ENCODE data around the gene SKAP2.

SKAP2 gene

GRCh38 chr7:26714438-26714837, 150.0 kb downstream of the SKAP2 start:
- Histone ChIP-seq H3K27me3 (ENCODE audit: insufficient read depth, low read length) (no peaks in the 10 kb centered on the region), H3K79me2 (ENCODE audit: control insufficient read depth, insufficient read depth, low read length, unreplicated experiment) (no peaks in the 10 kb centered on the region), H3K4me1 (ENCODE audit: control insufficient read depth, insufficient read depth, low read length, unreplicated experiment) (no peaks in the 10 kb centered on the region), H2AFZ (ENCODE audit: low read length, unreplicated experiment) (no peak overlapping the region), H3K36me3 (ENCODE audit: insufficient read depth, low read length) (no peaks in the 10 kb centered on the region), H3K4me3 (ENCODE audit: low read depth, low read length) (no peak overlapping the region), H3K27ac (ENCODE audit: low read depth, low read length) (no peak overlapping the region)

- no peaks in the 10 kb centered on the region for H3K79me2 ChIP-seq (ENCODE audit: control insufficient read depth, insufficient read depth, low read length, unreplicated experiment)
- no peak overlapping the region for H3K27ac ChIP-seq (ENCODE audit: low read depth, low read length)
- H3K4me3 ChIP-seq (ENCODE audit: low read depth, low read length) = no peak overlapping the region
- H3K27me3 ChIP-seq (ENCODE audit: insufficient read depth, low read length) = no peaks in the 10 kb centered on the region
- no peaks in the 10 kb centered on the region for H3K36me3 ChIP-seq (ENCODE audit: insufficient read depth, low read length)
- no peak overlapping the region for H2AFZ ChIP-seq (ENCODE audit: low read length, unreplicated experiment)
- H3K4me1 ChIP-seq (ENCODE audit: control insufficient read depth, insufficient read depth, low read length, unreplicated experiment) = no peaks in the 10 kb centered on the region
These were observed 150.4 kb downstream of the SKAP2 start for GRCh38 chr7:26714006-26714405.

- no peak overlapping the region for H3K27ac ChIP-seq (ENCODE audit: low read depth, low read length)
- H3K36me3 ChIP-seq (ENCODE audit: insufficient read depth, low read length) = no peaks in the 10 kb centered on the region
- H2AFZ ChIP-seq (ENCODE audit: low read length, unreplicated experiment) = no peak overlapping the region
- H3K4me1 ChIP-seq (ENCODE audit: control insufficient read depth, insufficient read depth, low read length, unreplicated experiment) = peaks cover 14% of the 10 kb centered on the region
- no peaks in the 10 kb centered on the region for H3K27me3 ChIP-seq (ENCODE audit: insufficient read depth, low read length)
- no peak overlapping the region for H3K4me3 ChIP-seq (ENCODE audit: low read depth, low read length)
- no peaks in the 10 kb centered on the region for H3K79me2 ChIP-seq (ENCODE audit: control insufficient read depth, insufficient read depth, low read length, unreplicated experiment)
These were observed 155.0 kb downstream of the SKAP2 start for GRCh38 chr7:26709210-26709990.

GRCh38 chr7:26705567-26705966, 158.8 kb downstream of the SKAP2 start:
- Histone ChIP-seq H3K79me2 (ENCODE audit: control insufficient read depth, insufficient read depth, low read length, unreplicated experiment) (no peaks in the 10 kb centered on the region), H3K27me3 (ENCODE audit: insufficient read depth, low read length) (no peaks in the 10 kb centered on the region), H3K27ac (ENCODE audit: low read depth, low read length) (peak overlapping the region; percentile 52), H2AFZ (ENCODE audit: low read length, unreplicated experiment) (no peak overlapping the region), H3K36me3 (ENCODE audit: insufficient read depth, low read length) (no peaks in the 10 kb centered on the region), H3K4me1 (ENCODE audit: control insufficient read depth, insufficient read depth, low read length, unreplicated experiment) (peaks cover 20% of the 10 kb centered on the region), H3K4me3 (ENCODE audit: low read depth, low read length) (0 out of 2 replicates have a peak overlapping the region, but pooled peaks have one; percentile 28)

- H2AFZ ChIP-seq (ENCODE audit: low read length, unreplicated experiment) = peak overlapping the region; percentile 7
- H3K36me3 ChIP-seq (ENCODE audit: insufficient read depth, low read length) = no peaks in the 10 kb centered on the region
- H3K79me2 ChIP-seq (ENCODE audit: control insufficient read depth, insufficient read depth, low read length, unreplicated experiment) = no peaks in the 10 kb centered on the region
- H3K27me3 ChIP-seq (ENCODE audit: insufficient read depth, low read length) = no peaks in the 10 kb centered on the region
- H3K27ac ChIP-seq (ENCODE audit: low read depth, low read length) = peak overlapping the region; percentile 52
- H3K4me1 ChIP-seq (ENCODE audit: control insufficient read depth, insufficient read depth, low read length, unreplicated experiment) = peaks cover 20% of the 10 kb centered on the region
- H3K4me3 ChIP-seq (ENCODE audit: low read depth, low read length) = peak overlapping the region; percentile 28; the same call in 1 of the 2 replicates
These were observed 159.6 kb downstream of the SKAP2 start for GRCh38 chr7:26704786-26705185.

- Histone ChIP-seq H3K27ac (ENCODE audit: low read depth, low read length) (no peak overlapping the region), H3K36me3 (ENCODE audit: insufficient read depth, low read length) (no peaks in the 10 kb centered on the region), H2AFZ (ENCODE audit: low read length, unreplicated experiment) (no peak overlapping the region), H3K4me1 (ENCODE audit: control insufficient read depth, insufficient read depth, low read length, unreplicated experiment) (peaks cover 20% of the 10 kb centered on the region), H3K4me3 (ENCODE audit: low read depth, low read length) (no peak overlapping the region), H3K79me2 (ENCODE audit: control insufficient read depth, insufficient read depth, low read length, unreplicated experiment) (no peaks in the 10 kb centered on the region), H3K27me3 (ENCODE audit: insufficient read depth, low read length) (no peaks in the 10 kb centered on the region)
These were observed 160.4 kb downstream of the SKAP2 start for GRCh38 chr7:26704036-26704435.

- Histone ChIP-seq H3K27me3 (ENCODE audit: insufficient read depth, low read length) (no peaks in the 10 kb centered on the region), H3K27ac (ENCODE audit: low read depth, low read length) (no peak overlapping the region), H3K79me2 (ENCODE audit: control insufficient read depth, insufficient read depth, low read length, unreplicated experiment) (no peaks in the 10 kb centered on the region), H2AFZ (ENCODE audit: low read length, unreplicated experiment) (no peak overlapping the region), H3K4me1 (ENCODE audit: control insufficient read depth, insufficient read depth, low read length, unreplicated experiment) (peaks cover 16% of the 10 kb centered on the region), H3K36me3 (ENCODE audit: insufficient read depth, low read length) (no peaks in the 10 kb centered on the region), H3K4me3 (ENCODE audit: low read depth, low read length) (no peak overlapping the region)
These were observed 163.5 kb downstream of the SKAP2 start for GRCh38 chr7:26700893-26701292.

- no peak overlapping the region for H3K27ac ChIP-seq (ENCODE audit: low read depth, low read length)
- no peak overlapping the region for H3K4me3 ChIP-seq (ENCODE audit: low read depth, low read length)
- H3K4me1 ChIP-seq (ENCODE audit: control insufficient read depth, insufficient read depth, low read length, unreplicated experiment) = peaks cover 15% of the 10 kb centered on the region
- no peaks in the 10 kb centered on the region for H3K36me3 ChIP-seq (ENCODE audit: insufficient read depth, low read length)
- H3K27me3 ChIP-seq (ENCODE audit: insufficient read depth, low read length) = no peaks in the 10 kb centered on the region
- no peak overlapping the region for H2AFZ ChIP-seq (ENCODE audit: low read length, unreplicated experiment)
- H3K79me2 ChIP-seq (ENCODE audit: control insufficient read depth, insufficient read depth, low read length, unreplicated experiment) = no peaks in the 10 kb centered on the region
These were observed 164.0 kb downstream of the SKAP2 start for GRCh38 chr7:26700386-26700785.

- H3K4me1 ChIP-seq (ENCODE audit: control insufficient read depth, insufficient read depth, low read length, unreplicated experiment) = peaks cover 9% of the 10 kb centered on the region
- no peak overlapping the region for H3K4me3 ChIP-seq (ENCODE audit: low read depth, low read length)
- no peaks in the 10 kb centered on the region for H3K79me2 ChIP-seq (ENCODE audit: control insufficient read depth, insufficient read depth, low read length, unreplicated experiment)
- no peak overlapping the region for H2AFZ ChIP-seq (ENCODE audit: low read length, unreplicated experiment)
- H3K27ac ChIP-seq (ENCODE audit: low read depth, low read length) = no peak overlapping the region
- H3K36me3 ChIP-seq (ENCODE audit: insufficient read depth, low read length) = no peaks in the 10 kb centered on the region
- no peaks in the 10 kb centered on the region for H3K27me3 ChIP-seq (ENCODE audit: insufficient read depth, low read length)
These were observed 164.6 kb downstream of the SKAP2 start for GRCh38 chr7:26699766-26700165.

GRCh38 chr7:26698806-26699205, 165.6 kb downstream of the SKAP2 start:
- no peaks in the 10 kb centered on the region for H3K4me1 ChIP-seq (ENCODE audit: control insufficient read depth, insufficient read depth, low read length, unreplicated experiment)
- no peak overlapping the region for H3K4me3 ChIP-seq (ENCODE audit: low read depth, low read length)
- H3K27ac ChIP-seq (ENCODE audit: low read depth, low read length) = no peak overlapping the region
- H3K79me2 ChIP-seq (ENCODE audit: control insufficient read depth, insufficient read depth, low read length, unreplicated experiment) = no peaks in the 10 kb centered on the region
- no peaks in the 10 kb centered on the region for H3K36me3 ChIP-seq (ENCODE audit: insufficient read depth, low read length)
- no peaks in the 10 kb centered on the region for H3K27me3 ChIP-seq (ENCODE audit: insufficient read depth, low read length)
- H2AFZ ChIP-seq (ENCODE audit: low read length, unreplicated experiment) = no peak overlapping the region

GRCh38 chr7:26698194-26698593, 166.2 kb downstream of the SKAP2 start:
- H3K4me3 ChIP-seq (ENCODE audit: low read depth, low read length) = no peak overlapping the region
- H3K27me3 ChIP-seq (ENCODE audit: insufficient read depth, low read length) = no peaks in the 10 kb centered on the region
- no peaks in the 10 kb centered on the region for H3K4me1 ChIP-seq (ENCODE audit: control insufficient read depth, insufficient read depth, low read length, unreplicated experiment)
- H3K79me2 ChIP-seq (ENCODE audit: control insufficient read depth, insufficient read depth, low read length, unreplicated experiment) = no peaks in the 10 kb centered on the region
- no peaks in the 10 kb centered on the region for H3K36me3 ChIP-seq (ENCODE audit: insufficient read depth, low read length)
- no peak overlapping the region for H2AFZ ChIP-seq (ENCODE audit: low read length, unreplicated experiment)
- H3K27ac ChIP-seq (ENCODE audit: low read depth, low read length) = no peak overlapping the region
